Upper lobe of right lung (tissue), 1 donor: ENCODE measurements around the gene RIN3. TPM values are rescaled to one million over a fixed set of nuclear protein-coding genes. Genes with fewer than 3 reads are reported as not detected.
A peak's percentile ranks its signal among the peaks of the same experiment; 100 is the strongest.

ENCODE experiments used
- ATAC-seq: fragments of 200-7000 bp; cut with Tn5 transposase; one replicate; pipeline ENCODE4 v1.9.1; 2020; ENCODE audit warnings: mild to moderate bottlenecking, moderate library complexity
- DNase-seq: peaks from one replicate; pipeline ENCODE4 v3.0.0-alpha.2; 2020
- H3K27ac ChIP-seq: fragments of 200-600 bp; one replicate; pipeline ENCODE4 v1.8.0; 2022
- H3K27me3 ChIP-seq: fragments of 200-600 bp; one replicate; pipeline ENCODE4 v1.8.0; 2022; ENCODE audit warnings: mild to moderate bottlenecking
- H3K36me3 ChIP-seq: fragments of 200-600 bp; one replicate; pipeline ENCODE4 v1.8.0; 2022
- H3K4me1 ChIP-seq: fragments of 200-600 bp; one replicate; pipeline ENCODE4 v1.8.0; 2022
- H3K4me3 ChIP-seq: fragments of 200-600 bp; one replicate; pipeline ENCODE4 v1.8.0; 2022; ENCODE audit warnings: mild to moderate bottlenecking
- H3K9me3 ChIP-seq: fragments of 200-600 bp; one replicate; pipeline ENCODE4 v1.8.0; 2022
- CTCF ChIP-seq: fragments of 200-600 bp; IDR thresholded peaks from one replicate; pipeline ENCODE4 v1.8.0; 2022; ENCODE audit warnings: antibody characterized with exemption
- intact Hi-C: fragments of 100-400 bp; cut with DNase I; formaldehyde crosslinking; loops from one replicate; pipeline ENCODE4 v1.11.0; 2022
- total RNA-seq: library from RNA; stranded (reverse); fragmentation: NEBNext Ultra II Directional; extraction: Animal tissue kit (Norgen Biotek cat#: 25700); gene quantifications from one replicate; pipeline ENCODE4 v1.2.1, GENCODE V29; 2021
- donor health status: DM: no; HTN: yes; CAD: no; lungs with severe emphysema.

Gene RIN3
- total RNA-seq, 1 donor from 2014 or later = 56.0 TPM

GRCh38 chr14:92704036-92704804, 190.6 kb downstream of the RIN3 start:
- H3K9me3 ChIP-seq = no peaks in the 10 kb centered on the region
- ATAC-seq (peak; percentile 73), DNase-seq (no peak)
- H3K27ac ChIP-seq = no peak overlapping the region
- peaks cover 4% of the 10 kb centered on the region for H3K4me1 ChIP-seq
- no peak overlapping the region for H3K4me3 ChIP-seq
- H3K27me3 ChIP-seq = no peaks in the 10 kb centered on the region
- intact Hi-C loops = no loop called here
- TF ChIP-seq CTCF = no peak
- peaks cover 43% of the 10 kb centered on the region for H3K36me3 ChIP-seq

- ATAC-seq (no peak), DNase-seq (no peak)
- Histone ChIP-seq H3K4me1 (peaks cover 4% of the 10 kb centered on the region), H3K27ac (no peak overlapping the region), H3K27me3 (no peaks in the 10 kb centered on the region), H3K9me3 (no peaks in the 10 kb centered on the region), H3K36me3 (peaks cover 43% of the 10 kb centered on the region), H3K4me3 (no peak overlapping the region)
- intact Hi-C loops = no loop called here
- TF ChIP-seq CTCF = no peak
Observed at GRCh38 chr14:92704821-92705220, 191.2 kb downstream of the RIN3 start.

GRCh38 chr14:92706386-92706785, 192.8 kb downstream of the RIN3 start:
- peaks cover 59% of the 10 kb centered on the region for H3K36me3 ChIP-seq

GRCh38 chr14:92709340-92710000, 195.9 kb downstream of the RIN3 start:
- peaks cover 55% of the 10 kb centered on the region for H3K36me3 ChIP-seq
- intact Hi-C loops = no loop called here

More at GRCh38 chr14:92706386-92706785, 192.8 kb downstream of the RIN3 start:
- Histone ChIP-seq H3K9me3 (no peaks in the 10 kb centered on the region), H3K27me3 (no peaks in the 10 kb centered on the region), H3K27ac (no peak overlapping the region), H3K4me3 (no peak overlapping the region), H3K4me1 (peaks cover 4% of the 10 kb centered on the region)
- ATAC-seq = no peak
- DNase-seq = no peak
- intact Hi-C loops = no loop called here
- TF ChIP-seq CTCF = no peak

GRCh38 chr14:92710001-92710341, 196.4 kb downstream of the RIN3 start:
- TF ChIP-seq CTCF = no peak
- no peak for DNase-seq
- Histone ChIP-seq H3K27me3 (no peaks in the 10 kb centered on the region), H3K27ac (no peak overlapping the region), H3K9me3 (no peaks in the 10 kb centered on the region), H3K36me3 (peaks cover 50% of the 10 kb centered on the region), H3K4me3 (no peak overlapping the region), H3K4me1 (no peaks in the 10 kb centered on the region)
- ATAC-seq = no peak
- intact Hi-C loops = loop anchor here (10.0 kb wide), 1 partner anchor 75 kb away; no protein-coding TSS in a partner anchor

More at GRCh38 chr14:92709340-92710000, 195.9 kb downstream of the RIN3 start:
- Histone ChIP-seq H3K27ac (no peak overlapping the region), H3K4me1 (no peaks in the 10 kb centered on the region), H3K4me3 (no peak overlapping the region), H3K9me3 (no peaks in the 10 kb centered on the region), H3K27me3 (no peaks in the 10 kb centered on the region)
- DNase-seq (no peak), ATAC-seq (no peak)
- no peak for TF ChIP-seq CTCF
